HepG2 (cell line): Measurements from ENCODE around the gene CBX2. TPM values are rescaled to one million over a fixed set of nuclear protein-coding genes. Genes with fewer than 3 reads are reported as not detected.

Source experiments
- EEA1 ChIP-seq: sonication (generic); formaldehyde crosslinking; IDR thresholded peaks from 2 replicates; pipeline ENCODE4 v1.5.1; 2020; ENCODE audit warnings: mild to moderate bottlenecking, missing genetic modification reagents, borderline replicate concordance
- HDAC6 ChIP-seq: fragments of 200-600 bp; sonication (generic); IDR thresholded peaks from 2 replicates; pipeline ENCODE4 v1.7.0; 2017; ENCODE audit warnings: mild to moderate bottlenecking, antibody characterized with exemption, low read length, low read depth
- HOXA3 ChIP-seq: sonication (generic); formaldehyde crosslinking; IDR thresholded peaks from 2 replicates; pipeline ENCODE4 v1.5.0; 2020; ENCODE audit warnings: missing genetic modification reagents
- NPAS2 ChIP-seq: sonication (generic); formaldehyde crosslinking; IDR thresholded peaks from 2 replicates; pipeline ENCODE4 v1.8.0; 2022; ENCODE audit warnings: mild to moderate bottlenecking, missing genetic modification reagents, borderline replicate concordance
- SMAD9 ChIP-seq: sonication (generic); formaldehyde crosslinking; IDR thresholded peaks from 2 replicates; pipeline ENCODE4 v1.5.1; 2020; ENCODE audit warnings: mild to moderate bottlenecking, missing genetic modification reagents
- SMARCC2 ChIP-seq: fragments of 450-650 bp; IDR thresholded peaks from 2 replicates; pipeline ENCODE4 v1.6.1; 2017; ENCODE audit warnings: antibody characterized with exemption, mild to moderate bottlenecking
- ZBTB10 ChIP-seq: sonication (generic); formaldehyde crosslinking; IDR thresholded peaks from 2 replicates; pipeline ENCODE4 v1.4.0; 2020; ENCODE audit warnings: missing genetic modification reagents, borderline replicate concordance
- ZNF337 ChIP-seq: sonication (generic); formaldehyde crosslinking; IDR thresholded peaks from 2 replicates; pipeline ENCODE4 v1.5.1; 2020; ENCODE audit warnings: missing genetic modification reagents, low read depth, mild to moderate bottlenecking, borderline replicate concordance
- ZNF674 ChIP-seq: sonication (generic); formaldehyde crosslinking; IDR thresholded peaks from 2 replicates; pipeline ENCODE4 v1.5.0; 2020; ENCODE audit warnings: low read depth, mild to moderate bottlenecking, missing genetic modification reagents
- polyA plus RNA-seq, 8 experiments: library from polyadenylated mRNA; depleted of rRNA in 3 of 8; stranded (reverse) in 7 of 8; unstranded in 1 of 8; fragments of >200 nt; fragmentation: Illumina TruSeq in 4 of 8; extraction: Trizol in 4 of 8; gene quantifications; 2 replicates each; pipeline versions ENCODE4 v1.2.1 to v1.2.3, GENCODE V29; 2011 to 2016; ENCODE audit warnings: low read depth in 4 of 8, missing spikeins in 1 of 8, mixed read lengths in 1 of 8; ENCODE audit not compliant: insufficient read depth in 1 of 8
- total RNA-seq, 5 experiments: library from RNA; depleted of rRNA; stranded (reverse); fragments of >200 nt; fragmentation: Illumina TruSeq; extraction: Trizol; gene quantifications; 2 replicates each; pipeline ENCODE4 v1.2.3, GENCODE V29; 2016; ENCODE audit warnings: low read depth in 1 of 5
- TF ChIP-seq, protein P1 (sequence below): sonication (generic); formaldehyde crosslinking; IDR thresholded peaks from 2 replicates; pipeline ENCODE4 v1.5.1; 2020; ENCODE audit warnings: mild to moderate bottlenecking, missing genetic modification reagents, moderate library complexity
- TF ChIP-seq, protein P2 (sequence below): sonication (generic); formaldehyde crosslinking; IDR thresholded peaks from 2 replicates; pipeline ENCODE4 v1.4.0; 2020; ENCODE audit warnings: missing genetic modification reagents

CBX2 gene
- total and polyA plus RNA-seq, 2 of the 13 experiments (the other 11 are each of a cell fraction or from before 2014, with no cell fraction given) = 14.5 to 31.1 TPM

GRCh38 chr17:79798299-79799173, 20.6 kb downstream of the CBX2 start (continued):
- TF ChIP-seq, protein P1, sequence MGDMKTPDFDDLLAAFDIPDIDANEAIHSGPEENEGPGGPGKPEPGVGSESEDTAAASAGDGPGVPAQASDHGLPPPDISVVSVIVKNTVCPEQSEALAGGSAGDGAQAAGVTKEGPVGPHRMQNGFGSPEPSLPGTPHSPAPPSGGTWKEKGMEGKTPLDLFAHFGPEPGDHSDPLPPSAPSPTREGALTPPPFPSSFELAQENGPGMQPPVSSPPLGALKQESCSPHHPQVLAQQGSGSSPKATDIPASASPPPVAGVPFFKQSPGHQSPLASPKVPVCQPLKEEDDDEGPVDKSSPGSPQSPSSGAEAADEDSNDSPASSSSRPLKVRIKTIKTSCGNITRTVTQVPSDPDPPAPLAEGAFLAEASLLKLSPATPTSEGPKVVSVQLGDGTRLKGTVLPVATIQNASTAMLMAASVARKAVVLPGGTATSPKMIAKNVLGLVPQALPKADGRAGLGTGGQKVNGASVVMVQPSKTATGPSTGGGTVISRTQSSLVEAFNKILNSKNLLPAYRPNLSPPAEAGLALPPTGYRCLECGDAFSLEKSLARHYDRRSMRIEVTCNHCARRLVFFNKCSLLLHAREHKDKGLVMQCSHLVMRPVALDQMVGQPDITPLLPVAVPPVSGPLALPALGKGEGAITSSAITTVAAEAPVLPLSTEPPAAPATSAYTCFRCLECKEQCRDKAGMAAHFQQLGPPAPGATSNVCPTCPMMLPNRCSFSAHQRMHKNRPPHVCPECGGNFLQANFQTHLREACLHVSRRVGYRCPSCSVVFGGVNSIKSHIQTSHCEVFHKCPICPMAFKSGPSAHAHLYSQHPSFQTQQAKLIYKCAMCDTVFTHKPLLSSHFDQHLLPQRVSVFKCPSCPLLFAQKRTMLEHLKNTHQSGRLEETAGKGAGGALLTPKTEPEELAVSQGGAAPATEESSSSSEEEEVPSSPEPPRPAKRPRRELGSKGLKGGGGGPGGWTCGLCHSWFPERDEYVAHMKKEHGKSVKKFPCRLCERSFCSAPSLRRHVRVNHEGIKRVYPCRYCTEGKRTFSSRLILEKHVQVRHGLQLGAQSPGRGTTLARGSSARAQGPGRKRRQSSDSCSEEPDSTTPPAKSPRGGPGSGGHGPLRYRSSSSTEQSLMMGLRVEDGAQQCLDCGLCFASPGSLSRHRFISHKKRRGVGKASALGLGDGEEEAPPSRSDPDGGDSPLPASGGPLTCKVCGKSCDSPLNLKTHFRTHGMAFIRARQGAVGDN (CRISPR knock-in tag) = peak; percentile 92
- TF ChIP-seq NPAS2 (no peak), EEA1 (CRISPR knock-in tag) (peak; percentile 69; the same call in 1 of the 2 replicates), HOXA3 (CRISPR knock-in tag) (peak; percentile 74; the same call in 1 of the 2 replicates), ZNF337 (CRISPR knock-in tag) (no peak), ZBTB10 (CRISPR knock-in tag) (no peak), HDAC6 (no peak), SMARCC2 (no peak), ZNF674 (no peak), SMAD9 (CRISPR knock-in tag) (no peak)
- TF ChIP-seq, protein P2, sequence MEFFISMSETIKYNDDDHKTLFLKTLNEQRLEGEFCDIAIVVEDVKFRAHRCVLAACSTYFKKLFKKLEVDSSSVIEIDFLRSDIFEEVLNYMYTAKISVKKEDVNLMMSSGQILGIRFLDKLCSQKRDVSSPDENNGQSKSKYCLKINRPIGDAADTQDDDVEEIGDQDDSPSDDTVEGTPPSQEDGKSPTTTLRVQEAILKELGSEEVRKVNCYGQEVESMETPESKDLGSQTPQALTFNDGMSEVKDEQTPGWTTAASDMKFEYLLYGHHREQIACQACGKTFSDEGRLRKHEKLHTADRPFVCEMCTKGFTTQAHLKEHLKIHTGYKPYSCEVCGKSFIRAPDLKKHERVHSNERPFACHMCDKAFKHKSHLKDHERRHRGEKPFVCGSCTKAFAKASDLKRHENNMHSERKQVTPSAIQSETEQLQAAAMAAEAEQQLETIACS = no peak; the same call in 1 of the 2 replicates
